Measurements from ENCODE around the gene PTDSS2. TPM values are rescaled to one million over a fixed set of nuclear protein-coding genes. Genes with fewer than 3 reads are reported as not detected.

Gene PTDSS2
- total RNA-seq, 1 experiment from 2014 or later, result 49.5 TPM

DNA sequence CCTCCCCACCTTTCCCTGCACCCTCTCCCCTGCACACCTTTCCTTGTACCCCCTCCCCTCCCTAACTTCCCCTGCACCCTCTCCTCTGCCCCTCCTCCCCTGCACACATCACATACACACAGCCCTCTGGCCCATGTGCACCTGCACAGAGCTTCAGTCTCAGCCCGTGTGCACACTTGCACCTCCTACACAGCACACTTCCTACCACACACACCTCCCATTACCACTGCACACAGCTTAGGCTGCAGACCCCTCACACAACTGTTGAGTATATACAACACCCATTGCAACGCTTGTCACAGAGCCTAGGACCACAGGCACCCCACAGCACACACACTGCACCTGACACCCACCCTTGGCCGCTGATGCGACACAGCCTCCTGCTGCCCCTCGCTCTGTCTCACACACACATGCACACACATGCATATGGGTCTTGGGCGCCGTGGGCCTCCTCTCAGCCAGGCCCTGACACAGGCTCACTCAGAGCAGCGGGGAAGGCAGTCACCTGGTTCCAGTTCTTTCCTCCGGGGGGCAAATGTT lies 35.7 kb upstream of the PTDSS2 start:
- TF ChIP-seq, protein P1, sequence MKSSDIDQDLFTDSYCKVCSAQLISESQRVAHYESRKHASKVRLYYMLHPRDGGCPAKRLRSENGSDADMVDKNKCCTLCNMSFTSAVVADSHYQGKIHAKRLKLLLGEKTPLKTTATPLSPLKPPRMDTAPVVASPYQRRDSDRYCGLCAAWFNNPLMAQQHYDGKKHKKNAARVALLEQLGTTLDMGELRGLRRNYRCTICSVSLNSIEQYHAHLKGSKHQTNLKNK (CRISPR knock-in tag; IDR thresholded peaks at IDR 0.05), result no peak
- TF ChIP-seq, protein P2, sequence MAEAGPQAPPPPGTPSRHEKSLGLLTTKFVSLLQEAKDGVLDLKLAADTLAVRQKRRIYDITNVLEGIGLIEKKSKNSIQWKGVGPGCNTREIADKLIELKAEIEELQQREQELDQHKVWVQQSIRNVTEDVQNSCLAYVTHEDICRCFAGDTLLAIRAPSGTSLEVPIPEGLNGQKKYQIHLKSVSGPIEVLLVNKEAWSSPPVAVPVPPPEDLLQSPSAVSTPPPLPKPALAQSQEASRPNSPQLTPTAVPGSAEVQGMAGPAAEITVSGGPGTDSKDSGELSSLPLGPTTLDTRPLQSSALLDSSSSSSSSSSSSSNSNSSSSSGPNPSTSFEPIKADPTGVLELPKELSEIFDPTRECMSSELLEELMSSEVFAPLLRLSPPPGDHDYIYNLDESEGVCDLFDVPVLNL (CRISPR knock-in tag; IDR thresholded peaks at IDR 0.05; ENCODE audit: borderline replicate concordance, low read depth), result no peak
- TF ChIP-seq, protein P3, sequence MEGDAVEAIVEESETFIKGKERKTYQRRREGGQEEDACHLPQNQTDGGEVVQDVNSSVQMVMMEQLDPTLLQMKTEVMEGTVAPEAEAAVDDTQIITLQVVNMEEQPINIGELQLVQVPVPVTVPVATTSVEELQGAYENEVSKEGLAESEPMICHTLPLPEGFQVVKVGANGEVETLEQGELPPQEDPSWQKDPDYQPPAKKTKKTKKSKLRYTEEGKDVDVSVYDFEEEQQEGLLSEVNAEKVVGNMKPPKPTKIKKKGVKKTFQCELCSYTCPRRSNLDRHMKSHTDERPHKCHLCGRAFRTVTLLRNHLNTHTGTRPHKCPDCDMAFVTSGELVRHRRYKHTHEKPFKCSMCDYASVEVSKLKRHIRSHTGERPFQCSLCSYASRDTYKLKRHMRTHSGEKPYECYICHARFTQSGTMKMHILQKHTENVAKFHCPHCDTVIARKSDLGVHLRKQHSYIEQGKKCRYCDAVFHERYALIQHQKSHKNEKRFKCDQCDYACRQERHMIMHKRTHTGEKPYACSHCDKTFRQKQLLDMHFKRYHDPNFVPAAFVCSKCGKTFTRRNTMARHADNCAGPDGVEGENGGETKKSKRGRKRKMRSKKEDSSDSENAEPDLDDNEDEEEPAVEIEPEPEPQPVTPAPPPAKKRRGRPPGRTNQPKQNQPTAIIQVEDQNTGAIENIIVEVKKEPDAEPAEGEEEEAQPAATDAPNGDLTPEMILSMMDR (IDR thresholded peaks at IDR 0.05), result no peak
- TF ChIP-seq GABPB1 (CRISPR knock-in tag; IDR thresholded peaks at IDR 0.05) (no peak), ESRRA (CRISPR knock-in tag; IDR thresholded peaks at IDR 0.05; ENCODE audit: borderline replicate concordance) (no peak), ELF4 (CRISPR knock-in tag; IDR thresholded peaks at IDR 0.05; ENCODE audit: low read depth) (no peak), ZNF396 (CRISPR knock-in tag; IDR thresholded peaks at IDR 0.05; ENCODE audit: borderline replicate concordance) (no peak), ZNF263 (CRISPR knock-in tag; IDR thresholded peaks at IDR 0.05; ENCODE audit: low read depth) (no peak), PRRX2 (CRISPR knock-in tag; IDR thresholded peaks at IDR 0.05) (no peak), TP53 (CRISPR knock-in tag; IDR thresholded peaks at IDR 0.05) (no peak), ZNF416 (CRISPR knock-in tag; IDR thresholded peaks at IDR 0.05) (no peak)
- TF ChIP-seq, protein P4, sequence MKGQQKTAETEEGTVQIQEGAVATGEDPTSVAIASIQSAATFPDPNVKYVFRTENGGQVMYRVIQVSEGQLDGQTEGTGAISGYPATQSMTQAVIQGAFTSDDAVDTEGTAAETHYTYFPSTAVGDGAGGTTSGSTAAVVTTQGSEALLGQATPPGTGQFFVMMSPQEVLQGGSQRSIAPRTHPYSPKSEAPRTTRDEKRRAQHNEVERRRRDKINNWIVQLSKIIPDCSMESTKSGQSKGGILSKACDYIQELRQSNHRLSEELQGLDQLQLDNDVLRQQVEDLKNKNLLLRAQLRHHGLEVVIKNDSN (CRISPR knock-in tag; IDR thresholded peaks at IDR 0.05), result no peak
- no peaks in the 10 kb centered on the region for H3K36me3 Mint-ChIP-seq
- H3K9me3 Mint-ChIP-seq, result no peaks in the 10 kb centered on the region
- H3K4me1 Mint-ChIP-seq, result peaks cover 23% of the 10 kb centered on the region
- no peak overlapping the region; the same call in 1 of the 2 replicates for H3K27ac Mint-ChIP-seq
- ATAC-seq, result no peak
- H3K4me3 Mint-ChIP-seq, result no peak overlapping the region
- H3K27me3 Mint-ChIP-seq (ENCODE audit: low read depth), result peaks cover 10% of the 10 kb centered on the region
- POLR2A ChIA-PET, result no interaction called here
- DNase-seq (ENCODE audit: low spot score), result peak; percentile 12
- CTCF ChIA-PET, result interaction anchor here (0.6 to 3.9 kb wide), 4 partner anchors 12 to 56 kb away, joined by 3 to 35 read pairs (median 3); partner anchors contain the start of gene ANO9

DNA sequence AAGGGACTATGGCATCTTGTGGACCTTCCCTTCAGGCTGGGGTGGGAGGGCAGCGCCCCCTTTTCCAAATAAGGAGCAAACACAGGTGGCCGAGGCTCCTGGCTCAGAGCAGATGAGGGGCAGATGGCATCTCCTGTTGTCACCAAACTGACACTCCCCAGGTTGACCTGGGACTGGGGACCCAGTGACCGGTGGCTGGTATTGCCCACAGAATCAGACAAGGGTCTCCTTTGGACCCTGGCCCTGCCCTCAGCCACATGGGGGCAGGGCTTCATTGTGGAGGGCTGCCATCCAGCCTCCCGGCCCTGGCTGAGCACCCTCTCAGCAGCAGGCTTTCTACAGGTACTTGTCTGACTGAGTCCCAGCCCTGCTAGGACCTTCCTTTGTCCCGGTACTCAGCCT lies 34.4 kb upstream of the PTDSS2 start:
- H3K9me3 Mint-ChIP-seq, result no peaks in the 10 kb centered on the region
- POLR2A ChIA-PET, result interaction anchor here (0.9 to 2.4 kb wide), 4 partner anchors 8 to 120 kb away, joined by 3 to 12 read pairs (median 4); partner anchors contain the start of gene PKP3
- TF ChIP-seq, protein P5, sequence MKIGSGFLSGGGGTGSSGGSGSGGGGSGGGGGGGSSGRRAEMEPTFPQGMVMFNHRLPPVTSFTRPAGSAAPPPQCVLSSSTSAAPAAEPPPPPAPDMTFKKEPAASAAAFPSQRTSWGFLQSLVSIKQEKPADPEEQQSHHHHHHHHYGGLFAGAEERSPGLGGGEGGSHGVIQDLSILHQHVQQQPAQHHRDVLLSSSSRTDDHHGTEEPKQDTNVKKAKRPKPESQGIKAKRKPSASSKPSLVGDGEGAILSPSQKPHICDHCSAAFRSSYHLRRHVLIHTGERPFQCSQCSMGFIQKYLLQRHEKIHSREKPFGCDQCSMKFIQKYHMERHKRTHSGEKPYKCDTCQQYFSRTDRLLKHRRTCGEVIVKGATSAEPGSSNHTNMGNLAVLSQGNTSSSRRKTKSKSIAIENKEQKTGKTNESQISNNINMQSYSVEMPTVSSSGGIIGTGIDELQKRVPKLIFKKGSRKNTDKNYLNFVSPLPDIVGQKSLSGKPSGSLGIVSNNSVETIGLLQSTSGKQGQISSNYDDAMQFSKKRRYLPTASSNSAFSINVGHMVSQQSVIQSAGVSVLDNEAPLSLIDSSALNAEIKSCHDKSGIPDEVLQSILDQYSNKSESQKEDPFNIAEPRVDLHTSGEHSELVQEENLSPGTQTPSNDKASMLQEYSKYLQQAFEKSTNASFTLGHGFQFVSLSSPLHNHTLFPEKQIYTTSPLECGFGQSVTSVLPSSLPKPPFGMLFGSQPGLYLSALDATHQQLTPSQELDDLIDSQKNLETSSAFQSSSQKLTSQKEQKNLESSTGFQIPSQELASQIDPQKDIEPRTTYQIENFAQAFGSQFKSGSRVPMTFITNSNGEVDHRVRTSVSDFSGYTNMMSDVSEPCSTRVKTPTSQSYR (CRISPR knock-in tag; IDR thresholded peaks at IDR 0.05), result no peak
- TF ChIP-seq, protein P6, sequence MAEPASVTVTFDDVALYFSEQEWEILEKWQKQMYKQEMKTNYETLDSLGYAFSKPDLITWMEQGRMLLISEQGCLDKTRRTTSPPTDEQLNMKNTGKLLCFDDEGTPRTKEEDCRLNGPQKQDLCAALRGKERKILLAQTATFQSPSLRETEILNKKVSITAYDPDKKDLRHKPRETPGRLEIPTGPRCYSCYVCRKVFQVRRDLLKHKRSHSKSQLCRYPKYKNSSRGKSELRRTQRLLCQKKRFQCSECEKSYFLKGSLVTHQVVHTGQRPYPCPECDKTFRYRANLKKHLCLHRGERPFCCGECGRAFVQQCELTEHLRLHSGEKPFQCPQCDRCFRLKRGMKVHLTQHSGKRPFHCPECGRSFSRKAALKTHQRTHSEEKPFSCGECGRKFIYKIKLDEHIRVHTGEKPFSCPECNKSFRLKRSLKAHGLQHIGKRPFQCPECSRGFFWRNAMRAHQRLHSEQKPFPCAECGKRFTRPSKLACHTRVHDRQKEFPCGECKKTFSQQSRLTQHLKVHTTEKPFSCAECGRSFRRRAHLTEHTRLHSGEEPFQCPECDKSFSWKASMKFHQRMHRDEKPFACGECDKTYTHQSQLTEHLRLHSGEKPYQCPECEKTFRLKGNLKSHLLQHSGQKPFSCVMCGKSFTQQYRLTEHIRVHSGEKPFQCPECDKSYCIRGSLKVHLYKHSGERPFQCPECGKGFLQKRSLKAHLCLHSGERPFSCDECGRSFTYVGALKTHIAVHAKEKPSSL (CRISPR knock-in tag; conservative IDR thresholded peaks at IDR 0.05), result no peak
- TF ChIP-seq, protein P7, sequence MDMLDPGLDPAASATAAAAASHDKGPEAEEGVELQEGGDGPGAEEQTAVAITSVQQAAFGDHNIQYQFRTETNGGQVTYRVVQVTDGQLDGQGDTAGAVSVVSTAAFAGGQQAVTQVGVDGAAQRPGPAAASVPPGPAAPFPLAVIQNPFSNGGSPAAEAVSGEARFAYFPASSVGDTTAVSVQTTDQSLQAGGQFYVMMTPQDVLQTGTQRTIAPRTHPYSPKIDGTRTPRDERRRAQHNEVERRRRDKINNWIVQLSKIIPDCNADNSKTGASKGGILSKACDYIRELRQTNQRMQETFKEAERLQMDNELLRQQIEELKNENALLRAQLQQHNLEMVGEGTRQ (CRISPR knock-in tag; IDR thresholded peaks at IDR 0.05), result no peak
- TF ChIP-seq ZNF121 (CRISPR knock-in tag; IDR thresholded peaks at IDR 0.05) (no peak), MYBL2 (CRISPR knock-in tag; IDR thresholded peaks at IDR 0.05) (no peak)
- TF ChIP-seq, protein P8, sequence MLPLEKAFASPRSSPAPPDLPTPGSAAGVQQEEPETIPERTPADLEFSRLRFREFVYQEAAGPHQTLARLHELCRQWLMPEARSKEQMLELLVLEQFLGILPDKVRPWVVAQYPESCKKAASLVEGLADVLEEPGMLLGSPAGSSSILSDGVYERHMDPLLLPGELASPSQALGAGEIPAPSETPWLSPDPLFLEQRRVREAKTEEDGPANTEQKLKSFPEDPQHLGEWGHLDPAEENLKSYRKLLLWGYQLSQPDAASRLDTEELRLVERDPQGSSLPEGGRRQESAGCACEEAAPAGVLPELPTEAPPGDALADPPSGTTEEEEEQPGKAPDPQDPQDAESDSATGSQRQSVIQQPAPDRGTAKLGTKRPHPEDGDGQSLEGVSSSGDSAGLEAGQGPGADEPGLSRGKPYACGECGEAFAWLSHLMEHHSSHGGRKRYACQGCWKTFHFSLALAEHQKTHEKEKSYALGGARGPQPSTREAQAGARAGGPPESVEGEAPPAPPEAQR (CRISPR knock-in tag; IDR thresholded peaks at IDR 0.05), result no peak
- TF ChIP-seq, protein P9, sequence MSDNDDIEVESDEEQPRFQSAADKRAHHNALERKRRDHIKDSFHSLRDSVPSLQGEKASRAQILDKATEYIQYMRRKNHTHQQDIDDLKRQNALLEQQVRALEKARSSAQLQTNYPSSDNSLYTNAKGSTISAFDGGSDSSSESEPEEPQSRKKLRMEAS (CRISPR knock-in tag; IDR thresholded peaks at IDR 0.05), result no peak; the same call in 1 of the 2 replicates
- ATAC-seq (no peak), DNase-seq (ENCODE audit: low spot score) (peak; percentile 18)
- H3K4me3 Mint-ChIP-seq, result peak overlapping the region; percentile 74
- H3K27ac Mint-ChIP-seq, result no peak overlapping the region
- peaks cover 10% of the 10 kb centered on the region for H3K27me3 Mint-ChIP-seq (ENCODE audit: low read depth)
- CTCF ChIA-PET, result interaction anchor here (0.7 to 3.9 kb wide), 3 partner anchors 9 to 35 kb away, joined by 3 to 35 read pairs (median 20); no protein-coding TSS in a partner anchor
- H3K4me1 Mint-ChIP-seq, result peaks cover 23% of the 10 kb centered on the region
- H3K36me3 Mint-ChIP-seq, result no peaks in the 10 kb centered on the region
